Measurements from ENCODE around the gene GBE1.

Gene GBE1

DNA sequence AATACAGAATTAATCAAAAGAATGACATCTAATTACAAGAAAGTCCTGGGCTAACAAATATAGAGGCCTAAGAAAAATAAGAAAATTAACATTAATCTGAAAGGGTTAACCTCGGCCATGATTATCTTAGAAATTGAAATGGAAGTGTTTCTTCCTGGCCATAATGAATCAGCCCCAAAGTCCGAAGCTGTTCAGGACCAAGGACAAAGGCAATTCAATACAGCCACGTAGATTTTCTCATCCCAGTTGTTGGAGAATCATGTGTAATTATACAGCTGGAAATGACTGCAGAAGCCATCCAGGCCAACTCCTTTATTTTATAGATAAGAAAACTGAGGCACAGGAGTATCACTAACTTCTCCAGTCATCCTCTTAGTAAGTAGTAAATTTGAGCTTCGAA, 38.0 kb upstream of the GBE1 start (continued):
- TF ChIP-seq, protein P1, sequence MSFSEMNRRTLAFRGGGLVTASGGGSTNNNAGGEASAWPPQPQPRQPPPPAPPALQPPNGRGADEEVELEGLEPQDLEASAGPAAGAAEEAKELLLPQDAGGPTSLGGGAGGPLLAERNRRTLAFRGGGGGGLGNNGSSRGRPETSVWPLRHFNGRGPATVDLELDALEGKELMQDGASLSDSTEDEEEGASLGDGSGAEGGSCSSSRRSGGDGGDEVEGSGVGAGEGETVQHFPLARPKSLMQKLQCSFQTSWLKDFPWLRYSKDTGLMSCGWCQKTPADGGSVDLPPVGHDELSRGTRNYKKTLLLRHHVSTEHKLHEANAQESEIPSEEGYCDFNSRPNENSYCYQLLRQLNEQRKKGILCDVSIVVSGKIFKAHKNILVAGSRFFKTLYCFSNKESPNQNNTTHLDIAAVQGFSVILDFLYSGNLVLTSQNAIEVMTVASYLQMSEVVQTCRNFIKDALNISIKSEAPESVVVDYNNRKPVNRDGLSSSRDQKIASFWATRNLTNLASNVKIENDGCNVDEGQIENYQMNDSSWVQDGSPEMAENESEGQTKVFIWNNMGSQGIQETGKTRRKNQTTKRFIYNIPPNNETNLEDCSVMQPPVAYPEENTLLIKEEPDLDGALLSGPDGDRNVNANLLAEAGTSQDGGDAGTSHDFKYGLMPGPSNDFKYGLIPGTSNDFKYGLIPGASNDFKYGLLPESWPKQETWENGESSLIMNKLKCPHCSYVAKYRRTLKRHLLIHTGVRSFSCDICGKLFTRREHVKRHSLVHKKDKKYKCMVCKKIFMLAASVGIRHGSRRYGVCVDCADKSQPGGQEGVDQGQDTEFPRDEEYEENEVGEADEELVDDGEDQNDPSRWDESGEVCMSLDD (tag by site-specific recombination; IDR thresholded peaks at IDR 0.05): no peak

DNA sequence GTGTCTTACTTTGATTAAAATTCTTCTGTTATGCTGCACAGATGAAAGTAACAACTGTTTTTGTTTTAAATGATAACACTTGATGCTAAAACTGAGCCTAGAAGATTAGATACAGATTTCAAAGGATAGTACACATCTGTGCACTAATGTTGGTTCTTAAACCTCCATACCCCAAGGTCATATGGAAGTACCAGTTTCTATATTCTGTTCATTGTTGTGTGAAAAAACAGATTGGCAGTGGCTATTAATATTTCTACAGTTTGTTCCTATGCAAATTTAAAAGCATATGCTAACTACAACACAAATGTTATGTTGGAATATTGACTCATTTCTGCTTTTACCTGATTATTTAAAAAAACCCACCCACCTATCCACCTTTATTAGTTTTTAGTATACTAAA, 32.0 kb upstream of the GBE1 start:
- H3K4me1 ChIP-seq (ENCODE audit: control insufficient read depth, insufficient read depth, low read length): no peaks in the 10 kb centered on the region
- TF ChIP-seq ZNF23 (tag by site-specific recombination; IDR thresholded peaks at IDR 0.05; ENCODE audit: borderline replicate concordance): no peak
- TF ChIP-seq ZNF785 (tag by site-specific recombination; IDR thresholded peaks at IDR 0.05): no peak
- no peak for TF ChIP-seq ZNF548 (tag by site-specific recombination; IDR thresholded peaks at IDR 0.05)
- TF ChIP-seq, protein P2, sequence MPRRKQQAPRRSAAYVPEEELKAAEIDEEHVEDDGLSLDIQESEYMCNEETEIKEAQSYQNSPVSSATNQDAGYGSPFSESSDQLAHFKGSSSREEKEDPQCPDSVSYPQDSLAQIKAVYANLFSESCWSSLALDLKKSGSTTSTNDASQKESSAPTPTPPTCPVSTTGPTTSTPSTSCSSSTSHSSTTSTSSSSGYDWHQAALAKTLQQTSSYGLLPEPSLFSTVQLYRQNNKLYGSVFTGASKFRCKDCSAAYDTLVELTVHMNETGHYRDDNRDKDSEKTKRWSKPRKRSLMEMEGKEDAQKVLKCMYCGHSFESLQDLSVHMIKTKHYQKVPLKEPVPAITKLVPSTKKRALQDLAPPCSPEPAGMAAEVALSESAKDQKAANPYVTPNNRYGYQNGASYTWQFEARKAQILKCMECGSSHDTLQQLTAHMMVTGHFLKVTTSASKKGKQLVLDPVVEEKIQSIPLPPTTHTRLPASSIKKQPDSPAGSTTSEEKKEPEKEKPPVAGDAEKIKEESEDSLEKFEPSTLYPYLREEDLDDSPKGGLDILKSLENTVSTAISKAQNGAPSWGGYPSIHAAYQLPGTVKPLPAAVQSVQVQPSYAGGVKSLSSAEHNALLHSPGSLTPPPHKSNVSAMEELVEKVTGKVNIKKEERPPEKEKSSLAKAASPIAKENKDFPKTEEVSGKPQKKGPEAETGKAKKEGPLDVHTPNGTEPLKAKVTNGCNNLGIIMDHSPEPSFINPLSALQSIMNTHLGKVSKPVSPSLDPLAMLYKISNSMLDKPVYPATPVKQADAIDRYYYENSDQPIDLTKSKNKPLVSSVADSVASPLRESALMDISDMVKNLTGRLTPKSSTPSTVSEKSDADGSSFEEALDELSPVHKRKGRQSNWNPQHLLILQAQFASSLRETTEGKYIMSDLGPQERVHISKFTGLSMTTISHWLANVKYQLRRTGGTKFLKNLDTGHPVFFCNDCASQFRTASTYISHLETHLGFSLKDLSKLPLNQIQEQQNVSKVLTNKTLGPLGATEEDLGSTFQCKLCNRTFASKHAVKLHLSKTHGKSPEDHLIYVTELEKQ (tag by site-specific recombination; IDR thresholded peaks at IDR 0.05; ENCODE audit: borderline replicate concordance): no peak
- no peak for TF ChIP-seq ZBTB48 (tag by site-specific recombination; IDR thresholded peaks at IDR 0.05)
- TF ChIP-seq ZNF132 (tag by site-specific recombination; IDR thresholded peaks at IDR 0.05; ENCODE audit: borderline replicate concordance): no peak
- TF ChIP-seq SETDB1 (IDR thresholded peaks at IDR 0.05; ENCODE audit: insufficient read length, low read length): no peak
- ChIA-PET CTCF (no interaction called here), POLR2A (no interaction called here)
- no peaks in the 10 kb centered on the region for H3K9me3 ChIP-seq (ENCODE audit: control insufficient read depth, insufficient read depth, low read depth, low read length)
- no peaks in the 10 kb centered on the region for H3K36me3 ChIP-seq (ENCODE audit: control insufficient read depth in 2 of 2, insufficient read depth in 1 of 2, low read length in 2 of 2)
- H3K4me3 ChIP-seq (ENCODE audit: low read depth, low read length): no peak overlapping the region
- H3K27ac ChIP-seq (ENCODE audit: extremely low read depth, low read depth, low read length): no peak overlapping the region

DNA sequence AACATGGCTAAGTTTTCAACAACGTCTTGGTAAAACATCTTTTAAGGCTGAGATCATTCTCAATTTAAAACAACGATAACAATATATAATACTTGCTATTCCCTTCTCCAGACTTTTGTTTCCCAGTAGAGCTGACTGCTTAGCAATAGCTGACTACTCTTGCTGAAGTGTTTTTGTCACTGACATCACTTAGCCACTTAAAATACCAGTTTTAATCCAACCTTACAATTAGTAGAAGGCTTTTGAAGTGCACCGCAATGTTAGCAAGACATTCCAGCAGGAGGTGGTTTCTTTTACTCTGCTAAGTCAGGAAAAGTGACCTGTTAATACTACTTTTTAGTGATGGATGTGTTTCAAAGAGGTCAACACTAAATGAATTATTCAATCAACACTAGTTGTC, 28.7 kb upstream of the GBE1 start:
- ChIA-PET POLR2A (no interaction called here), CTCF (no interaction called here)
- TF ChIP-seq, protein P1 (tag by site-specific recombination; IDR thresholded peaks at IDR 0.05): no peak
- TF ChIP-seq EGR2 (tag by site-specific recombination; IDR thresholded peaks at IDR 0.05; ENCODE audit: low read depth) (no peak), ZFP3 (tag by site-specific recombination; IDR thresholded peaks at IDR 0.05; ENCODE audit: low read depth) (no peak), ATF2 (tag by site-specific recombination; IDR thresholded peaks at IDR 0.05; ENCODE audit: low read depth) (no peak), ZNF26 (tag by site-specific recombination; IDR thresholded peaks at IDR 0.05) (no peak), ZNF571 (tag by site-specific recombination; IDR thresholded peaks at IDR 0.05) (no peak), ZBTB21 (tag by site-specific recombination; IDR thresholded peaks at IDR 0.05) (no peak), KLF10 (tag by site-specific recombination; IDR thresholded peaks at IDR 0.05) (no peak), KLF8 (tag by site-specific recombination; IDR thresholded peaks at IDR 0.05) (no peak), GLI2 (tag by site-specific recombination; IDR thresholded peaks at IDR 0.05; ENCODE audit: borderline replicate concordance, low read depth) (no peak), SCRT2 (tag by site-specific recombination; IDR thresholded peaks at IDR 0.05) (no peak), ZNF792 (tag by site-specific recombination; IDR thresholded peaks at IDR 0.05) (no peak), SALL2 (tag by site-specific recombination; IDR thresholded peaks at IDR 0.05; ENCODE audit: borderline replicate concordance) (no peak)

More for the DNA sequence above, 28.7 kb upstream of the GBE1 start:
- H3K9me3 ChIP-seq (ENCODE audit: control insufficient read depth, insufficient read depth, low read depth, low read length): no peaks in the 10 kb centered on the region
- H3K36me3 ChIP-seq (ENCODE audit: control insufficient read depth in 2 of 2, insufficient read depth in 1 of 2, low read length in 2 of 2): no peaks in the 10 kb centered on the region
- H3K4me3 ChIP-seq (ENCODE audit: low read depth, low read length): no peak overlapping the region
- H3K4me1 ChIP-seq (ENCODE audit: control insufficient read depth, insufficient read depth, low read length): no peaks in the 10 kb centered on the region
- H3K27ac ChIP-seq (ENCODE audit: extremely low read depth, low read depth, low read length): no peak overlapping the region
